Measurements from ENCODE around the gene EFCAB6. TPM values are rescaled to one million over a fixed set of nuclear protein-coding genes. Genes with fewer than 3 reads are reported as not detected.

EFCAB6 gene
- total and polyA plus RNA-seq, 2 of the 13 experiments (the other 11 are each of a cell fraction or from before 2014, with no cell fraction given), result not detected

DNA sequence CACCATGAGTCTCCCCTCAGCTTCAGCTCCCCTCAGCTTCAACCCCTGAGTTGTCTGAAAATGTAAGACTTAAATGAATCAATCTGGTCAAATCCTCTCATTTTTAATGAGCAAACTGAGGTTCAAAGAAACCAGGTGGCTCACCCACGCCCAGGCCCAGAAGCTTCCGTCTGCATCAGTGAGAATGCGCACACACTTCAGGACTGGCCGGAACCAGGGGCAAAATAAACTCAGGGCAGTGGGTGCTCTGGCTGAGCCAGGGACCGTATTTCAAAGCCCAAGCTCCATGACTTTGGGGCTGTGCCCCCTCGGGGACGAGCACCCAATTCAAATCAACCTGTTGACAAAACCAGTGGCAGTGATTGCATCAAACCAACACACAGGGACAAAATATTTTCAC lies 47.1 kb upstream of the EFCAB6 start:
- H3K27me3 ChIP-seq (ENCODE audit: control insufficient read depth in 1 of 2, insufficient read depth in 2 of 2, low read length in 2 of 2), result peaks cover 0 to 41% of the 10 kb centered on the region in 2 experiments; a peak in 4 of 5 replicates
- no peaks in the 10 kb centered on the region for H3K9me3 ChIP-seq (ENCODE audit: low read length)
- no peak for TF ChIP-seq CENPX (CRISPR knock-in tag; IDR thresholded peaks at IDR 0.05)
- TF ChIP-seq ZNF766 (CRISPR knock-in tag; IDR thresholded peaks at IDR 0.05; ENCODE audit: borderline replicate concordance), result no peak
- TF ChIP-seq ZNF350 (CRISPR knock-in tag; IDR thresholded peaks at IDR 0.05; ENCODE audit: borderline replicate concordance, low read depth), result no peak
- TF ChIP-seq NKX3-1 (CRISPR knock-in tag; IDR thresholded peaks at IDR 0.05), result no peak
- no peak for TF ChIP-seq GFI1 (CRISPR knock-in tag; IDR thresholded peaks at IDR 0.05; ENCODE audit: borderline replicate concordance)
- TF ChIP-seq SOX13 (IDR thresholded peaks at IDR 0.05), result no peak
- no peak for TF ChIP-seq SOX13 (CRISPR knock-in tag; conservative IDR thresholded peaks at IDR 0.05 in 1 of 2, IDR thresholded peaks at IDR 0.05 in 1 of 2)
- no peak for TF ChIP-seq NR2F6 (IDR thresholded peaks at IDR 0.05)
- TF ChIP-seq NR2F6 (CRISPR knock-in tag; IDR thresholded peaks at IDR 0.05), result no peak
- TF ChIP-seq, protein P1, sequence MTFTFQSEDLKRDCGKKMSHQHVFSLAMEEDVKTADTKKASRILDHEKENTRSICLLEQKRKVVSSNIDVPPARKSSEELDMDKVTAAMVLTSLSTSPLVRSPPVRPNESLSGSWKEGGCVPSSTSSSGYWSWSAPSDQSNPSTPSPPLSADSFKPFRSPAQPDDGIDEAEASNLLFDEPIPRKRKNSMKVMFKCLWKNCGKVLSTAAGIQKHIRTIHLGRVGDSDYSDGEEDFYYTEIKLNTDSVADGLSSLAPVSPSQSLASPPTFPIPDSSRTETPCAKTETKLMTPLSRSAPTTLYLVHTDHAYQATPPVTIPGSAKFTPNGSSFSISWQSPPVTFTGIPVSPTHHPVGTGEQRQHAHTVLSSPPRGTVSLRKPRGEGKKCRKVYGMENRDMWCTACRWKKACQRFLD (CRISPR knock-in tag; IDR thresholded peaks at IDR 0.05; ENCODE audit: borderline replicate concordance), result no peak
- TF ChIP-seq GABPB1 (CRISPR knock-in tag; IDR thresholded peaks at IDR 0.05), result no peak
- no peak for TF ChIP-seq POLR2AphosphoS5 (IDR thresholded peaks at IDR 0.05; ENCODE audit: low read depth, low read length)
- no peak for TF ChIP-seq NCOA5 (CRISPR knock-in tag; IDR thresholded peaks at IDR 0.05)
- no peak for TF ChIP-seq PHB2 (IDR thresholded peaks at IDR 0.05; ENCODE audit: partially characterized antibody)
- TF ChIP-seq, protein P2, sequence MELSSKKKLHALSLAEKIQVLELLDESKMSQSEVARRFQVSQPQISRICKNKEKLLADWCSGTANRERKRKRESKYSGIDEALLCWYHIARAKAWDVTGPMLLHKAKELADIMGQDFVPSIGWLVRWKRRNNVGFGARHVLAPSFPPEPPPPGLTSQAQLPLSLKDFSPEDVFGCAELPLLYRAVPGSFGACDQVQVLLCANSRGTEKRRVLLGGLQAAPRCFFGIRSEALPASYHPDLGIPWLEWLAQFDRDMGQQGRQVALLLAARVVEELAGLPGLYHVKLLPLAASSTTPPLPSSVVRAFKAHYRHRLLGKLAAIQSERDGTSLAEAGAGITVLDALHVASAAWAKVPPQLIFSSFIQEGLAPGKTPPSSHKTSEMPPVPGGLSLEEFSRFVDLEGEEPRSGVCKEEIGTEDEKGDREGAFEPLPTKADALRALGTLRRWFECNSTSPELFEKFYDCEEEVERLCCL (CRISPR knock-in tag; IDR thresholded peaks at IDR 0.05; ENCODE audit: borderline replicate concordance), result no peak
- no peak for TF ChIP-seq RARA (CRISPR knock-in tag; IDR thresholded peaks at IDR 0.05)
- no peak overlapping the region for H3K27ac ChIP-seq (ENCODE audit: extremely low read length, insufficient read depth, low read length)
- no peaks in the 10 kb centered on the region for H3K4me1 ChIP-seq (ENCODE audit: insufficient read depth, low read length)
- in situ Hi-C loops (cut with HindIII; ENCODE audit: extremely low pct_ligation_motif_present, low pct_unique_long_range_greater_than_20kb), result no loop called here
- no peak overlapping the region for H2AFZ ChIP-seq (ENCODE audit: low read length)
- FAIRE-seq (no peak), DNase-seq (ENCODE audit: low spot score) (no peak), ATAC-seq (no peak)
- CTCF ChIA-PET (ENCODE audit: low intra/inter-chr PET ratio, low total read pairs), result no interaction called here
- POLR2A ChIA-PET, result no interaction called here
- no TSS peak for BruUV-seq (replicated peaks)
- intact Hi-C loops (cut with micrococcal nuclease; ENCODE audit: unreplicated experiment), result no loop called here
- H3K4me2 ChIP-seq (ENCODE audit: low read depth, low read length), result no peak overlapping the region
- no peaks in the 10 kb centered on the region for H3K79me2 ChIP-seq (ENCODE audit: insufficient read depth, low read length)
- H3K9ac ChIP-seq (ENCODE audit: insufficient read depth, low read depth, low read length), result no peak overlapping the region
- WGBS (ENCODE audit: low lambda C conversion rate), result 40% methylated on average over 4 of the region's 7 CpGs
- H3K36me3 ChIP-seq (replicated peaks in 1 of 2; ENCODE audit: control insufficient read depth in 1 of 2, insufficient read depth in 2 of 2, low read length in 2 of 2), result no peaks in the 10 kb centered on the region
- H3K4me3 ChIP-seq (replicated peaks in 1 of 3; ENCODE audit: insufficient read depth in 1 of 3, low read depth in 2 of 3, low read length in 3 of 3), result no peak overlapping the region
- peaks cover 1% of the 10 kb centered on the region; the same call in 1 of the 2 replicates for H4K20me1 ChIP-seq (ENCODE audit: insufficient read depth, low read length)

All from HepG2 (cell line).